ENCODE measurements around the gene WDR59.

The WDR59 gene

GRCh38 chr16:74929636-74930035 lies 55.3 kb downstream of the WDR59 start:
- no peak for TF ChIP-seq CTCF (IDR thresholded peaks at IDR 0.05; ENCODE audit: low read depth, low read length)
- H3K4me3 ChIP-seq (ENCODE audit: low read depth, low read length), result no peak overlapping the region
- H3K36me3 ChIP-seq, result peaks cover 5% of the 10 kb centered on the region; the same call in 1 of the 2 replicates
- DNase-seq, result no peak
- no peaks in the 10 kb centered on the region for H3K4me1 ChIP-seq
- no peaks in the 10 kb centered on the region for H3K27me3 ChIP-seq
- H3K9me3 ChIP-seq, result no peaks in the 10 kb centered on the region

- Histone ChIP-seq H3K27me3 (no peaks in the 10 kb centered on the region), H3K4me1 (no peaks in the 10 kb centered on the region), H3K4me3 (ENCODE audit: low read depth, low read length) (no peak overlapping the region), H3K9me3 (no peaks in the 10 kb centered on the region), H3K36me3 (peaks cover 4% of the 10 kb centered on the region)
- DNase-seq, result no peak
- TF ChIP-seq CTCF (IDR thresholded peaks at IDR 0.05; ENCODE audit: low read depth, low read length), result no peak
Measured at GRCh38 chr16:74926805-74927204, 58.1 kb downstream of the WDR59 start.

- Histone ChIP-seq H3K4me3 (ENCODE audit: low read depth, low read length) (no peak overlapping the region), H3K4me1 (no peaks in the 10 kb centered on the region), H3K36me3 (peaks cover 6% of the 10 kb centered on the region), H3K27me3 (no peaks in the 10 kb centered on the region), H3K9me3 (no peaks in the 10 kb centered on the region)
- TF ChIP-seq CTCF (IDR thresholded peaks at IDR 0.05; ENCODE audit: low read depth, low read length), result no peak
- no peak for DNase-seq
Measured at GRCh38 chr16:74923766-74924460, 61.0 kb downstream of the WDR59 start.

- no peak for TF ChIP-seq CTCF (IDR thresholded peaks at IDR 0.05; ENCODE audit: low read depth, low read length)
- Histone ChIP-seq H3K4me3 (ENCODE audit: low read depth, low read length) (no peak overlapping the region), H3K9me3 (no peaks in the 10 kb centered on the region), H3K36me3 (peaks cover 10% of the 10 kb centered on the region), H3K4me1 (no peaks in the 10 kb centered on the region), H3K27me3 (no peaks in the 10 kb centered on the region)
- no peak for DNase-seq
Measured at GRCh38 chr16:74922150-74923138, 62.5 kb downstream of the WDR59 start.

- no peak for DNase-seq
- Histone ChIP-seq H3K9me3 (no peaks in the 10 kb centered on the region), H3K4me3 (ENCODE audit: low read depth, low read length) (no peak overlapping the region), H3K4me1 (no peaks in the 10 kb centered on the region), H3K27me3 (no peaks in the 10 kb centered on the region), H3K36me3 (peaks cover 11% of the 10 kb centered on the region)
- no peak for TF ChIP-seq CTCF (IDR thresholded peaks at IDR 0.05; ENCODE audit: low read depth, low read length)
Measured at GRCh38 chr16:74921051-74921450, 63.9 kb downstream of the WDR59 start.
